HG02970 (cell line): ENCODE results near the gene MSX1.

ENCODE experiments used
- ATAC-seq: cut with Tn5 transposase; IDR thresholded peaks from one replicate; pipeline ENCODE4 v1.9.1; 2021; ENCODE audit warnings: mild to moderate bottlenecking, moderate library complexity, moderate number of reproducible peaks; ENCODE audit not compliant: unreplicated experiment, low FRiP score

Gene MSX1

DNA sequence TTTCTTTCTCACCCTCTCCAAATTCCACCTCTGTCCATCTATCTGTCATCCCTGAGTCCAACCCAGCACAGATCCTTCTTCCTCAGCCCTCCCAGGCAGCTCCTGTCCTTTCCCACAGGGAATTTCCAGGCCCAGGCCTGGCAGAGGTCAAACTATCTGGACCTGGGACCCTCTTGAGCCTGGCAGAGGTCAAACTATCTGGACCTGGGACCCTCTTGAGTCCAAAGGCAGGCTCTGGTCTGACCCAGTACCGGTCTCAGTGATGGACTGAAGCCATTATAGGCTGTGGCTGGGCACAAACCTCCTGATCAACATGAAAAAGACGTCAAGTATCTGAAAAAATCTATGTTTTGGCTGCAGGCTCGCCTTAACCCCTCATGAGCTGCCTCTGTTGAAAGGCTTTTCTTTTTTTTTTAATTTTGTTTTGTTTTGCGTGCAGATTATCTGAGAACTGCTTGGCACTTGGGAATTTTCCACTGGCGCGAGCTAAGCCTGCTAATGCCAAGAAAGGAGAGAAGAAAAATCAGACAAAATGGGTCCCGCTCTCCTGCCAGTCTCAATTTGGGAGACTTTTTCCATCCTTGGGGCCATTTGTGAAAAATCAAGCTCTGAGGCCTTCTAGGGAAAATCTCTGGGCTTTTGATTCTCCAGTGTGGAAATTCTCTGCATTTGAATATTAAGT, 31.2 kb downstream of the MSX1 start:
- no peak for ATAC-seq

DNA sequence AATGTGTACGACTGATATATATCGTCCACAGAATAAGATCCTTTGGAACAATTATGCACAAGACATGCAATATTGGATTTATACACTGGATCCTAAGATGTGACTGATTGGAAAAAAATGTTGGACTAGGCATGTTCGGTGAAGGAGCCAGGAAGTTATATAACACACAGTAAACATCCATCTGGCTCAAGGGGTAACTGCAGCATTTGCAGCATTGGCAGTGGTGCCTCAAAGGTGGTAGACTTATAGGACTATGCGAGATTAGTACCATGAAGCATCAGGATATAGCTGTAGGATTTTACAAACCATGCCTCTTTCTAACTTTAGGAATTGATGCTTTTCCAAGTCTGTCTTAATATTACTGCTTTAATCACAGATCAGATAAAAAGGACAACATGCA, 34.3 kb downstream of the MSX1 start:
- no peak for ATAC-seq

- ATAC-seq, result no peak
Observed at GRCh38 chr4:4899202-4899925, 39.9 kb downstream of the MSX1 start.

DNA sequence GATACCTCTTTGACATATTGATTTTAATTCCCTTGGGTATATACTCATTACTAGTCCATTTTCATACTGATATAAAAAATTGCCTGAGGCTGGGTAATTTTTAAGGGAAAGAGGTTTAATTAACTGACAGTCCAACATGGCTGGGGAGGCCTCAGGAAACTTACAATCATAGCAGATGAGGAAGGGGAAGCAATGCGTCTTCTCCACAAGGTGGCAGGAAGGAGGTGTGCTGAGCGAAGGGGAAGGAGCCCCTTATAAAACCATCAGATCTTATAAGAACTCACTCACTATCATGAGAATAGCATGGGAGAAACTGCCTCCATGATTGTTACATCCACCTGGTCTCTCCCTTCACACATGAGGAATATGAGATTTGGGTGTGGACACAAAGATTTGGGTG, 42.4 kb downstream of the MSX1 start:
- ATAC-seq, result no peak

- no peak for ATAC-seq
Observed at GRCh38 chr4:4912155-4912554, 52.7 kb downstream of the MSX1 start.

DNA sequence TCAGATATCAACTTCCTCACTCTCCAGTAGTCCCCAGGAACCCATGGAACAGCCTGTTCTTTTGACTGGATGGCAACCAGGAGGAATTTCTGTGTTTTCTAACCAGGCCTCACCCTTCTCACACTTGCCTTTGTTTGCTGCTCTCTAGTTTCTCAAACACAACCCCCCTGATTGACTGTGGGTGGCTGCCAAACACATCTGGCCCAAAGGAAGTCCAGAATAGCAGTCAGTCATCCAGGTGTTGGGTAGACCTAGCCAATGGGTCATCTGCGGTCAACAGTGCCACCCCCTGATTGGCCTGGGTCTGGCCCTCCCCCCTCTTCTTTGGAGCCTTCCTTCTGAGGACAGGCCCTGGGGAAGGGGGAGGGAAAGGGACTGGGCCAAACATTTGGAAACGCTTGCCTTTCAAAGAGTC, 53.7 kb downstream of the MSX1 start:
- ATAC-seq, result no peak
